K562 (cell line): ENCODE results near the gene SLC16A13. TPM values are rescaled to one million over a fixed set of nuclear protein-coding genes. Genes with fewer than 3 reads are reported as not detected.

Experiments used
- ARID1B ChIP-seq: fragments of 450-650 bp; IDR thresholded peaks from 2 replicates; pipeline ENCODE4 v1.6.1; 2016; ENCODE audit warnings: antibody characterized with exemption, mild to moderate bottlenecking, inconsistent platforms
- ARID4B ChIP-seq: sonication (generic); formaldehyde crosslinking; IDR thresholded peaks from 2 replicates; pipeline ENCODE4 v1.8.0; 2022; ENCODE audit warnings: mild to moderate bottlenecking, missing genetic modification reagents
- ATF3 ChIP-seq, 2 experiments: fragments of 450-650 bp in 1 of 2; sonication (generic) in 1 of 2; formaldehyde crosslinking in 1 of 2; IDR thresholded peaks in 1 of 2; conservative IDR thresholded peaks in 1 of 2; 2 replicates each; pipeline versions ENCODE4 v1.6.1 to v1.8.1; 2016 to 2023; ENCODE audit warnings: mild to moderate bottlenecking in 2 of 2, moderate library complexity in 2 of 2, inconsistent platforms in 1 of 2, missing genetic modification reagents in 1 of 2
- ATF7 ChIP-seq: fragments of 450-650 bp; IDR thresholded peaks from 2 replicates; pipeline ENCODE4 v1.7.1; 2014; ENCODE audit warnings: mild to moderate bottlenecking, moderate library complexity
- CCNT2 ChIP-seq: IDR thresholded peaks from 2 replicates; pipeline ENCODE4 v1.6.1; 2011; ENCODE audit warnings: borderline replicate concordance, low read depth, mild to moderate bottlenecking, moderate library complexity, mixed read lengths, low read length; ENCODE audit not compliant: insufficient read length; ENCODE audit errors: extremely low read depth
- EP300 ChIP-seq: IDR thresholded peaks from 2 replicates; pipeline ENCODE4 v1.6.1; 2012; ENCODE audit warnings: low read length, improper control_type of control experiment
- HDAC2 ChIP-seq: fragments of 450-650 bp; IDR thresholded peaks from 2 replicates; pipeline ENCODE4 v1.6.1; 2016; ENCODE audit warnings: mild to moderate bottlenecking
- LEF1 ChIP-seq: fragments of 450-650 bp; IDR thresholded peaks from 2 replicates; pipeline ENCODE4 v1.6.1; 2016; ENCODE audit warnings: mild to moderate bottlenecking
- MAFG ChIP-seq: fragments of 450-650 bp; conservative IDR thresholded peaks from 2 replicates; pipeline ENCODE4 v1.6.1; 2016; ENCODE audit warnings: missing genetic modification characterization, missing compliant biosample characterization
- MLLT1 ChIP-seq, 2 experiments: fragments of 450-650 bp; IDR thresholded peaks; 2 replicates each; pipeline ENCODE4 v1.6.1; 2016
- MYC ChIP-seq, 2 experiments: fragments of 250-450 bp in 1 of 2; sonication (Bioruptor Pico) in 1 of 2; IDR thresholded peaks; 2 replicates each; pipeline versions ENCODE4 v1.5.1 to v1.6.1; 2012 to 2021; ENCODE audit warnings: low read depth in 2 of 2, borderline replicate concordance in 1 of 2, improper control_type of control experiment in 1 of 2, low read length in 1 of 2, mild to moderate bottlenecking in 1 of 2, moderate library complexity in 1 of 2
- NCOA2 ChIP-seq, 2 experiments: fragments of 450-650 bp; IDR thresholded peaks; 2 replicates each; pipeline ENCODE4 v1.6.1; 2018; ENCODE audit warnings: mild to moderate bottlenecking in 2 of 2, moderate library complexity in 1 of 2; ENCODE audit not compliant: partially characterized antibody in 2 of 2
- NFE2 ChIP-seq: IDR thresholded peaks from 2 replicates; pipeline ENCODE4 v1.6.1; 2014; ENCODE audit warnings: antibody characterized with exemption, low read depth
- POLR3G ChIP-seq: IDR thresholded peaks from 2 replicates; pipeline ENCODE4 v1.6.1; 2011; ENCODE audit not compliant: insufficient read length, insufficient replicate concordance; ENCODE audit errors: extremely low read depth
- PTTG1 ChIP-seq: fragments of 450-650 bp; IDR thresholded peaks from 2 replicates; pipeline ENCODE4 v1.6.1; 2016; ENCODE audit warnings: low read depth, mild to moderate bottlenecking, missing genetic modification characterization, missing compliant biosample characterization
- RAD21 ChIP-seq, 2 experiments: fragments of 250-450 bp in 1 of 2; fragments of 450-650 bp in 1 of 2; sonication (Bioruptor Pico) in 1 of 2; formaldehyde crosslinking in 1 of 2; IDR thresholded peaks in 1 of 2; conservative IDR thresholded peaks in 1 of 2; 2 replicates each; pipeline versions ENCODE4 v1.4.0 to v1.8.0; 2020 to 2022; ENCODE audit warnings: mild to moderate bottlenecking in 2 of 2, moderate library complexity in 1 of 2
- SLC30A9 ChIP-seq: fragments of 250-450 bp; sonication (Bioruptor Pico); IDR thresholded peaks from 2 replicates; pipeline ENCODE4 v1.8.0; 2022; ENCODE audit warnings: mild to moderate bottlenecking, moderate library complexity
- SOX6 ChIP-seq: fragments of 450-650 bp; IDR thresholded peaks from 2 replicates; pipeline ENCODE4 v1.6.1; 2014; ENCODE audit warnings: mild to moderate bottlenecking
- TCF3 ChIP-seq: sonication (generic); formaldehyde crosslinking; IDR thresholded peaks from 2 replicates; pipeline ENCODE4 v1.4.0; 2020; ENCODE audit warnings: mild to moderate bottlenecking, missing genetic modification reagents
- ZBTB7A ChIP-seq: IDR thresholded peaks from 2 replicates; pipeline ENCODE4 v1.6.1; 2011; ENCODE audit warnings: low read depth, mild to moderate bottlenecking, low read length, moderate library complexity, borderline replicate concordance; ENCODE audit not compliant: control insufficient read depth
- polyA plus RNA-seq, 8 experiments: library from polyadenylated mRNA; depleted of rRNA in 4 of 8; stranded (reverse) in 5 of 8; unstranded in 3 of 8; fragments of >200 nt; fragmentation: Nextera tagmentation in 2 of 8; fragmentation: Illumina TruSeq in 1 of 8; extraction: Ambion mirVana in 2 of 8; extraction: Trizol in 1 of 8; gene quantifications; 2 replicates each; pipeline versions ENCODE4 v1.2.1 to v1.2.3, GENCODE V29; 2011 to 2014; ENCODE audit warnings: inconsistent platforms in 1 of 8, missing spikeins in 1 of 8
- total RNA-seq, 7 experiments: library from RNA; depleted of rRNA in 6 of 7; stranded (reverse); fragments of >200 nt in 6 of 7; fragmentation: Illumina TruSeq in 2 of 7; extraction: Trizol in 2 of 7; gene quantifications; 2 replicates each; pipeline versions ENCODE4 v1.2.1 to v1.2.3, GENCODE V29; 2011 to 2021; ENCODE audit warnings: low replicate concordance in 1 of 7

SLC16A13 gene
- total and polyA plus RNA-seq, 9 of the 15 experiments (the other 6 are each of a cell fraction or from before 2014, with no cell fraction given), result 0.04 to 5.6 (median 0.87) TPM

- TF ChIP-seq SLC30A9 (CRISPR knock-in tag) (no peak), ATF3 (IDR thresholded peaks at IDR 0.05) (peak; percentile 97), ATF3 (CRISPR knock-in tag; conservative IDR thresholded peaks at IDR 0.05) (no peak), NFE2 (peak; percentile 76), MAFG (tag) (peak; percentile 58), EP300 (peak; percentile 89), NCOA2 (IDR thresholded peaks at IDR 0.05; ENCODE audit: partially characterized antibody in 2 of 2) (peak in 1 of 2 experiments; percentile 16), ZBTB7A (peak; percentile 42; the same call in 1 of the 2 replicates), MLLT1 (IDR thresholded peaks at IDR 0.05) (0 out of 4 replicates have a peak, but pooled peaks of 1 of the 2 experiments have one; percentile 12), CCNT2 (peak; percentile 47), ATF7 (peak; percentile 68; the same call in 1 of the 2 replicates), HDAC2 (0 out of 2 replicates have a peak, but pooled peaks have one; percentile 36), MYC (IDR thresholded peaks at IDR 0.05; ENCODE audit: low read depth, low read length) (0 out of 2 replicates have a peak, but pooled peaks have one; percentile 26), MYC (CRISPR knock-in tag; IDR thresholded peaks at IDR 0.05; ENCODE audit: borderline replicate concordance, low read depth) (no peak), LEF1 (0 out of 2 replicates have a peak, but pooled peaks have one; percentile 19), SOX6 (peak; percentile 51; the same call in 1 of the 2 replicates), ARID1B (peak; percentile 91), ARID4B (CRISPR knock-in tag) (peak; percentile 21; the same call in 1 of the 2 replicates), PTTG1 (tag) (no peak), RAD21 (CRISPR knock-in tag; conservative IDR thresholded peaks at IDR 0.05 in 1 of 2, IDR thresholded peaks at IDR 0.05 in 1 of 2) (peak in 1 of 2 experiments; percentile 21; a peak in 2 of 4 replicates), POLR3G (no peak), TCF3 (CRISPR knock-in tag) (peak; percentile 64)
Measured at GRCh38 chr17:6998855-6999508, 36.8 kb upstream of the SLC16A13 start (continued).
